ENCODE measurements around the gene LRMDA. TPM values are rescaled to one million over a fixed set of nuclear protein-coding genes. Genes with fewer than 3 reads are reported as not detected.

LRMDA gene
- total and polyA plus RNA-seq, 2 donors: 7.9 to 17.7 TPM

DNA sequence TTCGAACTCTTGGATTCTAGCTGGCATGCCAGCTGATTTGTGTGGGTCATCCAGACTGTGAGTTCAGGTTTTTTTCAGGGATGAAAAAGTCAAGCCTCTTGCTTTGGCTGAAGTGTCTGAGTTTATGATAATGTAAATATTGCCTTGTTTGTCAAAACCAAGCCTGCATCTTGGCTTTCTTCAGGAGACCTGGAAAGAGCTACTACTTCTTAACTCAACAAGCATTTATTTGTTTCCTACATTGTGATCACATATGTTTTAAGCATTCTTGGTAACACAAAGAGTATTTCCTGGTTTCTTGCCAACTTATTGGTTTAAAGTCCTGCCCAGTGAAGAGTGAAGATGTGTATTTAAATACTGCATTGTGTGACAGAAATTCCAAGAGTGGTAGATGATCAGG is 407.1 kb downstream of the LRMDA start:
- DNase-seq (ENCODE audit: extremely low spot score): no peak
- Histone ChIP-seq H3K4me1 (ENCODE audit: insufficient read depth) (no peaks in the 10 kb centered on the region), H3K36me3 (ENCODE audit: insufficient read depth) (no peaks in the 10 kb centered on the region), H3K27ac (ENCODE audit: low read depth) (no peak overlapping the region), H3K4me3 (ENCODE audit: low read depth, low read length) (no peak overlapping the region)
- WGBS: 36% methylated on average over 1 of the region's 1 CpG

DNA sequence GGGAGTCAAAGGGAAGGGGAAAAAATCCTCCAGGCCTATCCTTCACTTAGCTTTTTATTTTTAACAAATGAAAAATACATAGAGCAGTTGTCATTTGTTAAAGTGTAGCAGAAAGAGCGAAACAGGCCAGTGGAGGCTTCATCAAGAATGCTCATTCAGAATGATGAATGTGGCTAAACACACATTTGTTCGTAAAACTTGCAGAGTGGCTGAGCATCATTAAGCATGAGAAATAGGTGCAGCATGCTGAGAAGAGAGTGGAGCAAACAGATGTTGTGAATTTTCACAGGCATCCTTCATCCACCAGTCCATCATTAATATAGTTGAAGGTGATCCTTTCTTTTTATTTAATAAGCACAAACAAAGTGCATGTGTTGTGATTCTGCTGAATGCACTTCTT is 407.6 kb downstream of the LRMDA start:
- Histone ChIP-seq H3K4me1 (ENCODE audit: insufficient read depth) (no peaks in the 10 kb centered on the region), H3K36me3 (ENCODE audit: insufficient read depth) (no peaks in the 10 kb centered on the region)
- DNase-seq (ENCODE audit: extremely low spot score): no peak

GRCh38 chr10:75841266-75841665 is 409.8 kb downstream of the LRMDA start:
- no peak for DNase-seq (ENCODE audit: extremely low spot score)
- Histone ChIP-seq H3K4me1 (ENCODE audit: insufficient read depth) (no peaks in the 10 kb centered on the region), H3K27ac (ENCODE audit: low read depth) (no peak overlapping the region), H3K4me3 (ENCODE audit: low read depth, low read length) (no peak overlapping the region), H3K36me3 (ENCODE audit: insufficient read depth) (no peaks in the 10 kb centered on the region)
- WGBS: 92% methylated on average over 3 of the region's 3 CpGs

More for the DNA sequence above, 407.6 kb downstream of the LRMDA start:
- 96% methylated on average over 2 of the region's 2 CpGs for WGBS
- Histone ChIP-seq H3K27ac (ENCODE audit: low read depth) (no peak overlapping the region), H3K4me3 (ENCODE audit: low read depth, low read length) (no peak overlapping the region)

DNA sequence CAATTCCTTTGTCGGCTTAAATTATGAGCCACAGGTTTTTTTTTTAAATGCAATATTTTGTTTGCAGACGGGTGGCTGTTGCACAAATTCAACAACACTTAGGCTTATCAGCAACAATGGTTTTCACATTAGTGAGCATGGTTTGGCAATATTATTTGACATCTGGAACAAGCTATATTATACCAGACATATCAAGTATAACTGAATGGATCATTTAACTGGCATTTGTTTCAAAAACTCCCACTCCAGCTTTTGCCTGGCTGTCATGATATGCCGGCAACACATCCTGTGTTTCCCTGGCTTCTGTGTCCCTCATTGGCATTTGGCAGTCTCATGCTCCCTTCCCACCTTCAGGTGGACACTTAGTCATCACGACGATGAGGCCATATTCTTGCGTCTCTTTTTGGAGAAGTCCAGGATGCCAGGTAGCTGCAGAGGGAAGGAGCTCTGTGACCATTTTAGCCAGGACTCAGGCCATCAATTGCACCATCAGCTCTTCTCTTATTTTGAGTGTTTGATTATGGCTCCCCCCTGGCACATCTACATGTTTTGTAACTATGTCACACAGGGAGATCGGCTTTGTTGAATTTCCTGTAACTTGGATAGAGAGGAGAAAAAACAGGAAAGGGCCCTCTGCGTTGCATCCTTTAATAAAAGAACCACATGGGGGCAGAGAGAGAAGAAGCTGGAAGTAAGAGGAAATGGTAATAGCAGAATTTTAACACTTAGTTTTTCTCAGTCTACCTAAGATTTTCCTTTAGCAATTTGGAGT is 413.9 kb downstream of the LRMDA start:
- Histone ChIP-seq H3K27ac (ENCODE audit: low read depth) (no peak overlapping the region), H3K4me3 (ENCODE audit: low read depth, low read length) (no peak overlapping the region), H3K4me1 (ENCODE audit: insufficient read depth) (no peaks in the 10 kb centered on the region), H3K36me3 (ENCODE audit: insufficient read depth) (no peaks in the 10 kb centered on the region)
- WGBS: 77% methylated on average over 8 of the region's 8 CpGs
- DNase-seq (ENCODE audit: extremely low spot score): no peak

- Histone ChIP-seq H3K4me3 (ENCODE audit: low read depth, low read length) (no peak overlapping the region), H3K36me3 (ENCODE audit: insufficient read depth) (no peaks in the 10 kb centered on the region), H3K4me1 (ENCODE audit: insufficient read depth) (no peaks in the 10 kb centered on the region), H3K27ac (ENCODE audit: low read depth) (no peak overlapping the region)
- DNase-seq (ENCODE audit: extremely low spot score): no peak
Measured at GRCh38 chr10:75847477-75847876, 416.1 kb downstream of the LRMDA start.

- 89% methylated on average over 5 of the region's 5 CpGs for WGBS
- no peaks in the 10 kb centered on the region for H3K4me1 ChIP-seq (ENCODE audit: insufficient read depth)
- no peak for DNase-seq (ENCODE audit: extremely low spot score)
- no peak overlapping the region for H3K27ac ChIP-seq (ENCODE audit: low read depth)
- H3K36me3 ChIP-seq (ENCODE audit: insufficient read depth): no peaks in the 10 kb centered on the region
- no peak overlapping the region for H3K4me3 ChIP-seq (ENCODE audit: low read depth, low read length)
Measured at GRCh38 chr10:75851580-75852345, 420.3 kb downstream of the LRMDA start.

- Histone ChIP-seq H3K4me1 (ENCODE audit: insufficient read depth) (no peaks in the 10 kb centered on the region), H3K27ac (ENCODE audit: low read depth) (no peak overlapping the region), H3K36me3 (ENCODE audit: insufficient read depth) (no peaks in the 10 kb centered on the region), H3K4me3 (ENCODE audit: low read depth, low read length) (no peak overlapping the region)
- WGBS: 90% methylated on average over 3 of the region's 3 CpGs
- DNase-seq (ENCODE audit: extremely low spot score): no peak
Measured at GRCh38 chr10:75852851-75853484, 421.5 kb downstream of the LRMDA start.

DNA sequence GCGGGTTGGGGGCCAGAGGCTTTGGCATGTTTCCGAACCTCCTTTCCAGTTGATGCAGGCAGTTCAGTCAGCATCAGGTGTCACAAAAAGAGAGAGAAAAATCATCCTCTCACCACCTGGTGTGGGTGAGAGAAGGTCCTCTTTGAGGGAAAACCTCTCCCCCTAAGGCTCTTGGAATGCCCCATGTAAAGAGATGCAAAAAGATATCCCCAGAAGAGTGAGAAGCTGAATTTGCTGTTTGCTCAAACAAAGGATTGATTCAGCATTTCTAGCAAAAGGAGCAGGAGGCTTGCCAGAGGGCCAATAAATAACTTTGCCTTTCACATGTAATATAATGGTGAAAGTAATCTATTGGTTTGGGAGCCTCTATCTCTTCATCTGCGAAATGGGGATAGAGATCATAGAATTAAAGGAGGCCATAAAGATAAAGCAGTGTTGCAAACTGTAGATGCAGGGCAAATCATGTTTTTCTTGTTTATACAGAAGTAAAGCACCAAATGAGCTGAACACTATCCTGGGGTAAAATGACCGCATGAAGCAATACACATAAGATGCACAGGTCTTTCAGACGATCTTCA is 425.9 kb downstream of the LRMDA start:
- no peak for DNase-seq (ENCODE audit: extremely low spot score)
- Histone ChIP-seq H3K4me3 (ENCODE audit: low read depth, low read length) (no peak overlapping the region), H3K27ac (ENCODE audit: low read depth) (no peak overlapping the region), H3K4me1 (ENCODE audit: insufficient read depth) (no peaks in the 10 kb centered on the region), H3K36me3 (ENCODE audit: insufficient read depth) (no peaks in the 10 kb centered on the region)
- WGBS: 81% methylated on average over 5 of the region's 5 CpGs

- DNase-seq (ENCODE audit: extremely low spot score): no peak
- Histone ChIP-seq H3K4me1 (ENCODE audit: insufficient read depth) (no peaks in the 10 kb centered on the region), H3K27ac (ENCODE audit: low read depth) (no peak overlapping the region), H3K36me3 (ENCODE audit: insufficient read depth) (no peaks in the 10 kb centered on the region), H3K4me3 (ENCODE audit: low read depth, low read length) (no peak overlapping the region)
- WGBS: 95% methylated on average over 4 of the region's 4 CpGs
Measured at GRCh38 chr10:75857896-75858295, 426.5 kb downstream of the LRMDA start.

- no peaks in the 10 kb centered on the region for H3K36me3 ChIP-seq (ENCODE audit: insufficient read depth)
- no peak overlapping the region for H3K27ac ChIP-seq (ENCODE audit: low read depth)
- no peaks in the 10 kb centered on the region for H3K4me1 ChIP-seq (ENCODE audit: insufficient read depth)
- no peak for DNase-seq (ENCODE audit: extremely low spot score)
- 97% methylated on average over 1 of the region's 1 CpG for WGBS
- no peak overlapping the region for H3K4me3 ChIP-seq (ENCODE audit: low read depth, low read length)
Measured at GRCh38 chr10:75858339-75858738, 426.9 kb downstream of the LRMDA start.

- H3K36me3 ChIP-seq (ENCODE audit: insufficient read depth): no peaks in the 10 kb centered on the region
- H3K4me1 ChIP-seq (ENCODE audit: insufficient read depth): no peaks in the 10 kb centered on the region
- no peak overlapping the region for H3K4me3 ChIP-seq (ENCODE audit: low read depth, low read length)
- no peak overlapping the region for H3K27ac ChIP-seq (ENCODE audit: low read depth)
- 88% methylated on average over 1 of the region's 1 CpG for WGBS
- no peak for DNase-seq (ENCODE audit: extremely low spot score)
Measured at GRCh38 chr10:75859141-75859540, 427.7 kb downstream of the LRMDA start.

- no peak overlapping the region for H3K27ac ChIP-seq (ENCODE audit: low read depth)
- no peaks in the 10 kb centered on the region for H3K4me1 ChIP-seq (ENCODE audit: insufficient read depth)
- WGBS: 80% methylated on average over 6 of the region's 6 CpGs
- no peaks in the 10 kb centered on the region for H3K36me3 ChIP-seq (ENCODE audit: insufficient read depth)
- no peak overlapping the region for H3K4me3 ChIP-seq (ENCODE audit: low read depth, low read length)
- no peak for DNase-seq (ENCODE audit: extremely low spot score)
Measured at GRCh38 chr10:75860009-75860408, 428.6 kb downstream of the LRMDA start.

GRCh38 chr10:75861582-75861981 is 430.2 kb downstream of the LRMDA start:
- DNase-seq (ENCODE audit: extremely low spot score): no peak
- Histone ChIP-seq H3K36me3 (ENCODE audit: insufficient read depth) (no peaks in the 10 kb centered on the region), H3K4me1 (ENCODE audit: insufficient read depth) (no peaks in the 10 kb centered on the region), H3K4me3 (ENCODE audit: low read depth, low read length) (no peak overlapping the region), H3K27ac (ENCODE audit: low read depth) (no peak overlapping the region)

DNA sequence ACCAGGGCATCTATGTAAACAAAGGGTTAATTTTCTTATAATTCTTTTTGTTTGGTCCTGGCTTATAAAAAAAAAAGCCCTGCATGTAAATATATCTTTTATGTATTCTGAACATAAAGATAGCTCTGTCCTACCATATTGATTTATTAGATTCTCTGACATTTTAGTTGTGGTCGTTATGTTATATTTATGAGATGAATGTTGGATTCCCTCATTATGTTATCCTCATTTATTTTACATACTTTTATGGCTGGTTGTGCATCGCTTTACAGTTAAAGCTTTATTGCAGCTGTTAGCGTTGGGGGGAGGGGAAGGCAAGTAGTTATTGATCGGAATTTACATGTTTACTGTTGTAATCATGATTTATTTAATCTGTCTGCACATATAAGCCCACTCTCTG is 431.5 kb downstream of the LRMDA start:
- 86% methylated on average over 4 of the region's 4 CpGs for WGBS
- no peak overlapping the region for H3K27ac ChIP-seq (ENCODE audit: low read depth)

More for the DNA sequence above, 431.5 kb downstream of the LRMDA start:
- Histone ChIP-seq H3K36me3 (ENCODE audit: insufficient read depth) (no peaks in the 10 kb centered on the region), H3K4me1 (ENCODE audit: insufficient read depth) (no peaks in the 10 kb centered on the region), H3K4me3 (ENCODE audit: low read depth, low read length) (no peak overlapping the region)
- DNase-seq (ENCODE audit: extremely low spot score): no peak

Measured in urinary bladder (tissue), 4 donors.